A549 (cell line): ENCODE results near the gene PHF2. TPM values are rescaled to one million over a fixed set of nuclear protein-coding genes. Genes with fewer than 3 reads are reported as not detected.

Experiments
- ATAC-seq, 2 experiments: fragments of 200-7000 bp in 1 of 2; fragments of >200 bp in 1 of 2; cut with Nextera tagmentation in 1 of 2; cut with Tn5 transposase in 1 of 2; 3 replicates each; pipeline versions ENCODE4 v1.8.0 to v1.9.1; 2018 to 2020; ENCODE audit warnings: mild to moderate bottlenecking in 1 of 2, moderate library complexity in 1 of 2
- CTCF ChIA-PET: fragments of 300-600 bp; sonication (Branson Sonifier 250); formaldehyde crosslinking; extraction: SDS; loops from one replicate; lab custom pipeline; 2021; ENCODE audit warnings: antibody characterized with exemption, inconsistent platforms; lab: Yijun Ruan, JAX
- POLR2A ChIA-PET: fragments of 350-600 bp; formaldehyde crosslinking; extraction: SDS; loops from one replicate; lab custom pipeline; 2021; ENCODE audit warnings: antibody characterized with exemption, inconsistent platforms; lab: Yijun Ruan, JAX
- DNase-seq, 2 experiments: peaks; one replicate each; pipeline versions ENCODE4 v3.0.0 to v3.0.0-alpha.2; 2011 to 2016; ENCODE audit warnings: low read depth in 1 of 2, low spot score in 1 of 2
- FAIRE-seq: peaks from 2 replicates; lab custom pipeline; 2011; peaks lifted over from hg19 to GRCh38; lab: Jason Lieb, UNC
- H3K27ac ChIP-seq, 2 experiments: fragments of >200 bp; sonication (Bioruptor Twin); formaldehyde crosslinking; 3 replicates each; pipeline ENCODE4 v1.5.1; 2016 to 2017
- H3K4me1 ChIP-seq: fragments of >200 bp; sonication (Bioruptor Twin); formaldehyde crosslinking; 3 replicates; pipeline ENCODE4 v1.6.1; 2016
- H3K4me2 ChIP-seq: fragments of >200 bp; sonication (Bioruptor Twin); formaldehyde crosslinking; 3 replicates; pipeline ENCODE4 v1.6.1; 2016
- H3K4me3 ChIP-seq: fragments of >200 bp; sonication (Bioruptor Twin); formaldehyde crosslinking; 3 replicates; pipeline ENCODE4 v1.5.1; 2016
- H3K9me3 ChIP-seq: fragments of >200 bp; sonication (Bioruptor Twin); formaldehyde crosslinking; 3 replicates; pipeline ENCODE4 v1.6.1; 2016
- ATOH8 ChIP-seq: fragments of 250-450 bp; sonication (Bioruptor Pico); IDR thresholded peaks from 2 replicates; pipeline ENCODE4 v1.5.0; 2020; ENCODE audit warnings: low read depth, mild to moderate bottlenecking, moderate library complexity
- CBX2 ChIP-seq: fragments of 200-600 bp; sonication (generic); IDR thresholded peaks from 2 replicates; pipeline ENCODE4 v1.6.1; 2016; ENCODE audit warnings: low read depth, mild to moderate bottlenecking, borderline replicate concordance
- CHD4 ChIP-seq: fragments of 200-600 bp; sonication (generic); IDR thresholded peaks from 2 replicates; pipeline ENCODE4 v1.6.1; 2016; ENCODE audit warnings: antibody characterized with exemption, mild to moderate bottlenecking, borderline replicate concordance
- EHF ChIP-seq: fragments of 250-450 bp; sonication (Bioruptor Pico); IDR thresholded peaks from 2 replicates; pipeline ENCODE4 v1.5.0; 2020; ENCODE audit warnings: mild to moderate bottlenecking
- EHMT2 ChIP-seq: fragments of 200-600 bp; sonication (generic); IDR thresholded peaks from 2 replicates; pipeline ENCODE4 v1.6.1; 2016; ENCODE audit warnings: antibody characterized with exemption, low read depth, mild to moderate bottlenecking, moderate library complexity
- EP300 ChIP-seq, 2 experiments: fragments of >200 bp; sonication (Bioruptor Twin); formaldehyde crosslinking; IDR thresholded peaks; 2 replicates in 1 of 2; 3 replicates in 1 of 2; pipeline ENCODE4 v1.6.1; 2016 to 2017
- FOSL2 ChIP-seq, 2 experiments: fragments of 450-650 bp in 1 of 2; fragments of >200 bp in 1 of 2; sonication (Bioruptor Twin) in 1 of 2; formaldehyde crosslinking; IDR thresholded peaks; 2 replicates each; pipeline versions ENCODE4 v1.5.0 to v1.6.1; 2016 to 2020; ENCODE audit warnings: mild to moderate bottlenecking in 1 of 2, moderate library complexity in 1 of 2
- FOXS1 ChIP-seq: fragments of 250-450 bp; sonication (Bioruptor Pico); IDR thresholded peaks from 2 replicates; pipeline ENCODE4 v1.5.0; 2020; ENCODE audit warnings: mild to moderate bottlenecking, moderate library complexity
- HDAC2 ChIP-seq: fragments of 200-600 bp; sonication (generic); IDR thresholded peaks from 2 replicates; pipeline ENCODE4 v1.6.1; 2016
- HEYL ChIP-seq: fragments of 250-450 bp; sonication (Bioruptor Pico); IDR thresholded peaks from 2 replicates; pipeline ENCODE4 v1.8.0; 2021; ENCODE audit warnings: mild to moderate bottlenecking, moderate library complexity
- HOXA7 ChIP-seq: fragments of 250-450 bp; sonication (Bioruptor Pico); IDR thresholded peaks from 2 replicates; pipeline ENCODE4 v1.5.0; 2020; ENCODE audit warnings: mild to moderate bottlenecking, moderate library complexity
- HOXB5 ChIP-seq: fragments of 250-450 bp; sonication (Bioruptor Pico); IDR thresholded peaks from 2 replicates; pipeline ENCODE4 v1.5.0; 2020; ENCODE audit warnings: mild to moderate bottlenecking, moderate library complexity
- KDM1A ChIP-seq: fragments of 200-600 bp; sonication (generic); IDR thresholded peaks from 2 replicates; pipeline ENCODE4 v1.6.1; 2016; ENCODE audit warnings: low read depth, mild to moderate bottlenecking
- KDM5A ChIP-seq: fragments of 200-600 bp; sonication (generic); IDR thresholded peaks from 2 replicates; pipeline ENCODE4 v1.6.1; 2016; ENCODE audit warnings: antibody characterized with exemption, mild to moderate bottlenecking
- MAX ChIP-seq: IDR thresholded peaks from 2 replicates; pipeline ENCODE4 v1.6.1; 2012
- MAZ ChIP-seq: fragments of 150-350 bp; IDR thresholded peaks from 2 replicates; pipeline ENCODE4 v1.6.1; 2014; ENCODE audit warnings: antibody characterized with exemption, low read depth, low read length, borderline replicate concordance
- NFE2L2 ChIP-seq: fragments of 150-350 bp; conservative IDR thresholded peaks from 2 replicates; pipeline ENCODE4 v1.6.1; 2014; ENCODE audit warnings: low read length
- PBX3 ChIP-seq: IDR thresholded peaks from 2 replicates; pipeline ENCODE4 v1.6.1; 2012
- PHF8 ChIP-seq: fragments of 200-600 bp; sonication (generic); IDR thresholded peaks from 2 replicates; pipeline ENCODE4 v1.6.1; 2016; ENCODE audit warnings: low read depth, mild to moderate bottlenecking, antibody characterized with exemption, moderate library complexity, borderline replicate concordance
- RCOR1 ChIP-seq: fragments of 150-350 bp; IDR thresholded peaks from 2 replicates; pipeline ENCODE4 v1.6.1; 2014; ENCODE audit warnings: antibody characterized with exemption, low read length, low read depth
- SMC3 ChIP-seq: fragments of >200 bp; sonication (Bioruptor Twin); formaldehyde crosslinking; IDR thresholded peaks from 3 replicates; pipeline ENCODE4 v1.6.1; 2018; ENCODE audit warnings: inconsistent platforms
- SREBF2 ChIP-seq: fragments of 450-650 bp; IDR thresholded peaks from 2 replicates; pipeline ENCODE4 v1.6.1; 2014; ENCODE audit warnings: mild to moderate bottlenecking, moderate library complexity
- TP53 ChIP-seq: fragments of 250-450 bp; sonication (Bioruptor Pico); IDR thresholded peaks from 2 replicates; pipeline ENCODE4 v1.5.0; 2021; ENCODE audit warnings: mild to moderate bottlenecking, moderate library complexity
- ZFP36 ChIP-seq: fragments of 450-650 bp; IDR thresholded peaks from 2 replicates; pipeline ENCODE4 v1.6.1; 2014; ENCODE audit warnings: borderline replicate concordance; ENCODE audit not compliant: partially characterized antibody
- ZNF302 ChIP-seq: fragments of 250-450 bp; sonication (Bioruptor Pico); IDR thresholded peaks from 2 replicates; pipeline ENCODE4 v1.9.0; 2021; ENCODE audit warnings: inconsistent platforms, mild to moderate bottlenecking, moderate library complexity
- WGBS: methylation state at CpG from one replicate; pipeline ENCODE4 v1.1.6; 2017; ENCODE audit errors: missing lambda C conversion rate; 5-methylcytosine and 5-hydroxymethylcytosine counted together
- polyA plus RNA-seq, 4 experiments: library from polyadenylated mRNA; depleted of rRNA in 3 of 4; stranded (reverse); fragments of >200 nt; fragmentation: RNase III in 1 of 4; extraction: RNeasy Plus Mini Kit Qiagen cat#74134 plus additional on column Dnase treatment in 1 of 4; gene quantifications; 2 replicates in 3 of 4; 3 replicates in 1 of 4; pipeline ENCODE4 v1.2.3, GENCODE V29; 2011 to 2017
- TF ChIP-seq, protein P1 (sequence below): fragments of 150-350 bp; IDR thresholded peaks from 2 replicates; pipeline ENCODE4 v1.6.1; 2014; ENCODE audit warnings: low read depth, mild to moderate bottlenecking, low read length
- TF ChIP-seq, protein P2 (sequence below): fragments of 250-450 bp; sonication (Bioruptor Pico); IDR thresholded peaks from 2 replicates; pipeline ENCODE4 v1.5.0; 2021; ENCODE audit warnings: mild to moderate bottlenecking, moderate library complexity, borderline replicate concordance

Gene PHF2
- polyA plus RNA-seq, 2 of the 4 experiments (the other 2 are of a cell fraction): 9.6 to 12.2 TPM

DNA sequence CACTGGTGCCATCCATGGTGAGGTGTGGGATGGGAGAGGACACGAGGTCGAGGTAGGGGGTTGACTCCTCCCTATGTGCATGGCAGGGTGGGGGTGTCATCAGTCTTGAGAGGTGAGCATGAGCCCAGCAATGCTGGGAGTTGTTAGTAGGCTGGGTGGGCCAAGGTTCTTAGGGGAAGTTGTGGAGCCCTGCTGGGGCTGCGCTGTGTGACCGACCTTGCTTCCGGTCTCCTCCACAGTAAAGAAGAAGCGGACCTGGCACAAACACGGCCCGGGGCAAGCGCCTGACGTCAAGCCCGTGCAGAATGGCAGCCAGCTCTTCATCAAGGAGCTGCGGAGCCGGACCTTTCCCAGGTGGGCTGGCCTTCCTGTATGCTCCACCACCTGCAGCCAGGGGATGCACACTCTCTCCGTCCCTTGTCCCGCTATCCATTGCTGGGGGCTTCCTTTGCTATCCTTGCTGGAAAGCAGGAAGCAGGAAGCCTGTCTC is 59.8 kb downstream of the PHF2 start:
- no peak for ATAC-seq
- POLR2A ChIA-PET: no interaction called here
- WGBS: 95% methylated on average over 15 of the region's 15 CpGs

DNA sequence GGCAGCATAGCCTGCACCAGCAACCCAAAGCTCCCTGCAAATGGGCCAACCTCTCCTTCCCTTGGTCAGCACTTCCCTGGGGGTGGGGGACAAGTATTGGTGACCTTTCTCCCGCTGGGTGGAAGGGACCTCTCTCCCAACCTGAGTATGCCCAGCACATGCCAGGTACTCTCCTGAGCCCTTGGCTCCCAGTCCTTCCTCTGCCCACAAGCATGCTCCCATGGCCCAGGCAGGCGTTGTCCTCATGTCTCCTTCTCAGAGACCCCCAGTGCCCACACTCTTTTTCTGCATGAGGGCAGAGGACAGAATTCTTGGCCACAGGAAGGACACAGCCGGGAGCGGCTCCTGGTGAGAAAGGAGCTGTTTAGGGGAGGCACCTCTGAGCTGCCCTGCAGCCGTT is 60.3 kb downstream of the PHF2 start:
- ATAC-seq: no peak
- no peak for TF ChIP-seq HEYL
- peaks cover 2% of the 10 kb centered on the region; the same call in 1 of the 3 replicates for H3K9me3 ChIP-seq
- WGBS: 92% methylated on average over 5 of the region's 5 CpGs
- H3K4me1 ChIP-seq: no peaks in the 10 kb centered on the region
- DNase-seq: no peak
- no peak overlapping the region for H3K4me3 ChIP-seq
- FAIRE-seq: no peak
- ChIA-PET POLR2A (no interaction called here), CTCF (interaction anchor here (1.1 kb wide), 1 partner anchor 10 kb away, joined by 3 read pairs; no protein-coding TSS in a partner anchor)
- no peak overlapping the region for H3K4me2 ChIP-seq
- H3K27ac ChIP-seq: no peak overlapping the region

More for the DNA sequence above, 59.8 kb downstream of the PHF2 start:
- TF ChIP-seq HOXA7: no peak
- TF ChIP-seq ATOH8: no peak
- TF ChIP-seq ZFP36: no peak
- no peak for TF ChIP-seq HDAC2
- TF ChIP-seq EP300 (IDR thresholded peaks at IDR 0.05): no peak
- no peak for TF ChIP-seq HOXB5
- no peak for TF ChIP-seq SMC3
- TF ChIP-seq MAZ: no peak
- no peak for TF ChIP-seq CHD4
- no peak for TF ChIP-seq TP53 (CRISPR knock-in tag)
- no peak for TF ChIP-seq ZNF302 (CRISPR knock-in tag)
- TF ChIP-seq FOSL2 (IDR thresholded peaks at IDR 0.05): no peak
- no peak for TF ChIP-seq FOSL2 (CRISPR knock-in tag; IDR thresholded peaks at IDR 0.05)
- no peak for TF ChIP-seq FOXS1 (CRISPR knock-in tag)
- TF ChIP-seq EHF: no peak
- Histone ChIP-seq H3K9me3 (peaks cover 2% of the 10 kb centered on the region; the same call in 1 of the 3 replicates), H3K4me3 (no peak overlapping the region), H3K4me1 (no peaks in the 10 kb centered on the region), H3K27ac (no peak overlapping the region), H3K4me2 (no peak overlapping the region)
- FAIRE-seq: no peak
- DNase-seq: no peak
- CTCF ChIA-PET: no interaction called here

- CTCF ChIA-PET: no interaction called here
- H3K9me3 ChIP-seq: peaks cover 2% of the 10 kb centered on the region; the same call in 1 of the 3 replicates
- H3K4me1 ChIP-seq: no peaks in the 10 kb centered on the region
- no peak overlapping the region for H3K27ac ChIP-seq
- no peak for FAIRE-seq
- no peak for DNase-seq
- no peak overlapping the region for H3K4me3 ChIP-seq
- H3K4me2 ChIP-seq: no peak overlapping the region
- no peak for TF ChIP-seq HEYL
- TF ChIP-seq, protein P1, sequence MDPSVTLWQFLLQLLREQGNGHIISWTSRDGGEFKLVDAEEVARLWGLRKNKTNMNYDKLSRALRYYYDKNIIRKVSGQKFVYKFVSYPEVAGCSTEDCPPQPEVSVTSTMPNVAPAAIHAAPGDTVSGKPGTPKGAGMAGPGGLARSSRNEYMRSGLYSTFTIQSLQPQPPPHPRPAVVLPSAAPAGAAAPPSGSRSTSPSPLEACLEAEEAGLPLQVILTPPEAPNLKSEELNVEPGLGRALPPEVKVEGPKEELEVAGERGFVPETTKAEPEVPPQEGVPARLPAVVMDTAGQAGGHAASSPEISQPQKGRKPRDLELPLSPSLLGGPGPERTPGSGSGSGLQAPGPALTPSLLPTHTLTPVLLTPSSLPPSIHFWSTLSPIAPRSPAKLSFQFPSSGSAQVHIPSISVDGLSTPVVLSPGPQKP: no peak
- TF ChIP-seq CHD4: no peak
- no peak for TF ChIP-seq PHF8
- TF ChIP-seq PBX3: no peak
- no peak for TF ChIP-seq MAX
- no peak for TF ChIP-seq HDAC2
- TF ChIP-seq SREBF2: no peak
- no peak for TF ChIP-seq NFE2L2
- TF ChIP-seq CBX2: no peak
- TF ChIP-seq, protein P2, sequence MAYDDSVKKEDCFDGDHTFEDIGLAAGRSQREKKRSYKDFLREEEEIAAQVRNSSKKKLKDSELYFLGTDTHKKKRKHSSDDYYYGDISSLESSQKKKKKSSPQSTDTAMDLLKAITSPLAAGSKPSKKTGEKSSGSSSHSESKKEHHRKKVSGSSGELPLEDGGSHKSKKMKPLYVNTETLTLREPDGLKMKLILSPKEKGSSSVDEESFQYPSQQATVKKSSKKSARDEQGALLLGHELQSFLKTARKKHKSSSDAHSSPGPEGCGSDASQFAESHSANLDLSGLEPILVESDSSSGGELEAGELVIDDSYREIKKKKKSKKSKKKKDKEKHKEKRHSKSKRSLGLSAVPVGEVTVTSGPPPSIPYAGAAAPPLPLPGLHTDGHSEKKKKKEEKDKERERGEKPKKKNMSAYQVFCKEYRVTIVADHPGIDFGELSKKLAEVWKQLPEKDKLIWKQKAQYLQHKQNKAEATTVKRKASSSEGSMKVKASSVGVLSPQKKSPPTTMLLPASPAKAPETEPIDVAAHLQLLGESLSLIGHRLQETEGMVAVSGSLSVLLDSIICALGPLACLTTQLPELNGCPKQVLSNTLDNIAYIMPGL (CRISPR knock-in tag): no peak
- TF ChIP-seq RCOR1: no peak
- no peak for TF ChIP-seq FOSL2 (IDR thresholded peaks at IDR 0.05)
- TF ChIP-seq FOSL2 (CRISPR knock-in tag; IDR thresholded peaks at IDR 0.05): no peak
- no peak for TF ChIP-seq EHMT2
- TF ChIP-seq KDM1A: no peak
- TF ChIP-seq KDM5A: no peak
- no peak for TF ChIP-seq EP300 (IDR thresholded peaks at IDR 0.05)
- WGBS: 96% methylated on average over 3 of the region's 3 CpGs
- POLR2A ChIA-PET: no interaction called here
- no peak for ATAC-seq
Measured at GRCh38 chr9:93637886-93638285, 61.5 kb downstream of the PHF2 start.
